ENCODE measurements around the gene MLKL. TPM values are rescaled to one million over a fixed set of nuclear protein-coding genes. Genes with fewer than 3 reads are reported as not detected.

The MLKL gene
- total and polyA plus RNA-seq, 3 experiments from 2014 or later: 13.9 to 17.5 (median 16.1) TPM

DNA sequence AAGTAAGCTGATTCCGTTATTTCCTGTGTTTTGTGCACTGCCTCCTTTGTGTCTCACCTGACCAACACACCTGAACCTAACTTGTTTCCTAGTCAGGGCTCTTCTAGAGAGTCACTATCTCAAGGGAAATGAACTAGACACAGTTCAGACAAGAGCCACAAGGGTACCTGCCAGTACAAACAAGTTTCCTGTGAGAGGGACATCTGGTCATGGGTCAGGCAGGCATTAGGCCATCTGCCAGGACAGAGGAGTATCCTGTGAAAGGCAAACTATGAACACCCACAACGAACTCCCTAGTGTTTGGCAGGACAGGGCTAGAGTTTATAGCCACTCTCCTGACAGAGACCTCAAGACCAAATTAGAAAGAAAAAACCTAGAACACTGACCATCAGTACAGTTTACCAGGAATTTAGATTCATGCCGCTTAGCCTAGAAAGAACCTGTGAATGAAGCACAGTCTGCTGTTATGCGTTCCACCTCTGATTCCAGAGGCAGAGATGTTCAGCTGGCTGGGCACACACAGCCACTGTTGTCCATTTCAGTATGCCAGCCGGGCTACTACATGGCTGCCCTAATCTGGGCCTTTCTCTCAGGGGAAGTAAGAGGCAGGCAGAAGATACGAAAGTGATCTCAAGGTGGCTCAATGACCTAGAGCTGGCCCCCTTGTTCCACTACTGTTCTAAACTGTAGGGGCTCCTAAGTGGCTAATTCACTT is 73.0 kb downstream of the MLKL start:
- H3K27ac Mint-ChIP-seq: peak overlapping the region in 6 of 8 donors; percentile 16 to 80 (median 42)
- H3K4me3 ChIP-seq (ENCODE audit: low read length): no peak overlapping the region
- H3K4me3 Mint-ChIP-seq: no peak overlapping the region
- no peaks in the 10 kb centered on the region for H3K9me3 ChIP-seq (ENCODE audit: low read length)
- peaks cover 61% of the 10 kb centered on the region for H3K36me3 ChIP-seq (ENCODE audit: insufficient read depth, low read length)
- H3K4me1 ChIP-seq (ENCODE audit: insufficient read depth, low read length): no peaks in the 10 kb centered on the region
- no peaks in the 10 kb centered on the region for H3K9me3 Mint-ChIP-seq
- peaks cover 2 to 7% (median 3%) of the 10 kb centered on the region in 3 donors for H3K4me1 Mint-ChIP-seq
- DNase-seq: no peak
- ChIA-PET POLR2A (no interaction called here), CTCF (no interaction called here)
- H3K36me3 Mint-ChIP-seq: peaks cover 4 to 97% (median 20%) of the 10 kb centered on the region in 3 donors
- H3K27me3 Mint-ChIP-seq: no peaks in the 10 kb centered on the region
- no peak overlapping the region for H3K27ac ChIP-seq (ENCODE audit: low read depth, low read length)
- no peaks in the 10 kb centered on the region for H3K27me3 ChIP-seq (ENCODE audit: insufficient read depth, low read length, poor library complexity, severe bottlenecking)

DNA sequence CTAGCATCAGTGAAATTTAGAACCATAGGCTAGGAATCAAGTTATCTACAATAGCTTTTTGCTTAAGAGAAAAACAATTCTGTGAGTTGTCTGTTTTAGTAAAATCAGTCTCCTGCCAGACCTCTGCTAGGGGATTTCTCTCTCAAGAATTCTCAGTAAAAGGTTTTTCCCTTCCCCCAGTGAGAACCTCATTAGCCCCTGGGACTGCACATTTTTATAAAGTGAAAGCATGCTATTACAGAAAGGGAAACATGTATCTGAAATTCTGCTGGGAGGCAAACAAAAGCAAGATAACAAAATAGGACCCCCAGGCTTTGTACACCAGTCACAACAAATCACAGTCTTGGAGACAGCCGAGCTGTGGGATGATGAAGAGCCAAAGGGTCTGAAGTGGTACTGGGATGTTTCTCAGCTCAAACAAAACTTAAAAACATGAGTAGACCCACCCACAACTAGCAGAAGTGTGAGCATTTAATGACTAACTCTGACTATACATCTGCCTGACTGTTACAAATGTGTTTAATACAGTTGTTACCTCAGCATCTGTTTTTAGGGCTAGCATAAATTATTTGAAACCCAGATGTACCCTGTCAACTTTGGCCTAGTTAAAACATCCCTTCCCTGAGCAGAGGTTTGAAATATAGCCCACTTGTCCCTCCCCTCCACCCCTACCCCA is 73.8 kb downstream of the MLKL start:
- H3K4me3 Mint-ChIP-seq: no peak overlapping the region
- H3K4me1 ChIP-seq (ENCODE audit: insufficient read depth, low read length): no peaks in the 10 kb centered on the region

DNA sequence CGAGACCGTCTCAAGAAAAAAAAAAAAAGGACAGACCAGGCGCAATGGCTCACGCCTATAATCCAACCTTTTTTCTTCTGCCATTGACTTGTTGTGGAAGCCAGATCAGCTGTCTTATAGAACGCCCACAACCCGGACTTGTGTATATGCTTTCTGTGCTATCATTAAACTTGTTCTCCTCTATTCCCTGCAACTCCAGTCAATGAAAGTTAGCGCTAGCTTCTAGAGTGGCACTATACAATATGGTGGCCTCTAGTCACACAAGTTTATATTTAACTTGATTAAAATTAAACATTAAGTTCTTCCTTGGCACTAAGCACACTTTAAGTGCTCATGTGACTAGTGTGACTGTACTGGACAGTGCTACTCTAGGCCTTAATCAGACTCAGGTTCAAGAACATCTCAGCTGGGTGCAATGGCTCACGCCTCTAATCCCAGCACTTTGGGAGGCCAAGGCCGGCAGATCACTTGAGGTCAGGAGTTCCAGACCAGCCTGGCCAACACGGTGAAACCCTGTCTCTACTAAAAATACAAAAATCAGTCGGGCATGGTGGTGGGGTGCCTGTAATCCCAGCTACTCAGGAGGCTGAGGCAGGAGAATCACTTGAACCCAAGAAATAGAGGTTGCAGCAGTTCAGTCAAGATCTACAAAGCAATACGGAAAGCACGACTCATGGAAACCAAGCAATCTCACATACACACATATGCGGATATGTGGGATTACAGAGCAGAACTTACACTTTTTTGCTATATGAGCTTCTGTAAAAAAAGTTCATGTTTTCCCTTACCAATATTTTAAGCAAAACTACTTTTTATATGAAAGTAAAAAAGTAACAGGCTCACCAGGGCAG is 74.9 kb downstream of the MLKL start:
- peaks cover 4 to 97% (median 22%) of the 10 kb centered on the region in 3 donors for H3K36me3 Mint-ChIP-seq
- Histone ChIP-seq H3K4me1 (ENCODE audit: insufficient read depth, low read length) (no peaks in the 10 kb centered on the region), H3K36me3 (ENCODE audit: insufficient read depth, low read length) (peaks cover 54% of the 10 kb centered on the region), H3K27me3 (ENCODE audit: insufficient read depth, low read length, poor library complexity, severe bottlenecking) (no peaks in the 10 kb centered on the region), H3K9me3 (ENCODE audit: low read length) (no peaks in the 10 kb centered on the region), H3K27ac (ENCODE audit: low read depth, low read length) (no peak overlapping the region), H3K4me3 (ENCODE audit: low read length) (no peak overlapping the region)
- peaks cover 2 to 7% (median 7%) of the 10 kb centered on the region in 3 donors for H3K4me1 Mint-ChIP-seq
- H3K9me3 Mint-ChIP-seq: no peaks in the 10 kb centered on the region
- no peak overlapping the region for H3K4me3 Mint-ChIP-seq
- ChIA-PET POLR2A (no interaction called here), CTCF (interaction anchor here (0.7 to 2.0 kb wide), 2 partner anchors 14 to 19 kb away, joined by 3 to 6 read pairs; partner anchors contain the start of gene GLG1)
- no peaks in the 10 kb centered on the region for H3K27me3 Mint-ChIP-seq
- H3K27ac Mint-ChIP-seq: peak overlapping the region in 3 of 8 donors; percentile 37 to 74 (median 72)
- no peak for DNase-seq

More for the DNA sequence above, 73.8 kb downstream of the MLKL start:
- no peaks in the 10 kb centered on the region for H3K9me3 Mint-ChIP-seq
- H3K4me1 Mint-ChIP-seq: peaks cover 2 to 7% (median 3%) of the 10 kb centered on the region in 3 donors
- H3K36me3 Mint-ChIP-seq: peaks cover 4 to 97% (median 19%) of the 10 kb centered on the region in 3 donors
- ChIA-PET POLR2A (no interaction called here), CTCF (no interaction called here)
- Histone ChIP-seq H3K27me3 (ENCODE audit: insufficient read depth, low read length, poor library complexity, severe bottlenecking) (no peaks in the 10 kb centered on the region), H3K36me3 (ENCODE audit: insufficient read depth, low read length) (peaks cover 64% of the 10 kb centered on the region), H3K4me3 (ENCODE audit: low read length) (no peak overlapping the region), H3K27ac (ENCODE audit: low read depth, low read length) (no peak overlapping the region), H3K9me3 (ENCODE audit: low read length) (no peaks in the 10 kb centered on the region)
- H3K27ac Mint-ChIP-seq: peak overlapping the region in 5 of 8 donors; percentile 18 to 77 (median 58)
- no peak for DNase-seq
- no peaks in the 10 kb centered on the region for H3K27me3 Mint-ChIP-seq

DNA sequence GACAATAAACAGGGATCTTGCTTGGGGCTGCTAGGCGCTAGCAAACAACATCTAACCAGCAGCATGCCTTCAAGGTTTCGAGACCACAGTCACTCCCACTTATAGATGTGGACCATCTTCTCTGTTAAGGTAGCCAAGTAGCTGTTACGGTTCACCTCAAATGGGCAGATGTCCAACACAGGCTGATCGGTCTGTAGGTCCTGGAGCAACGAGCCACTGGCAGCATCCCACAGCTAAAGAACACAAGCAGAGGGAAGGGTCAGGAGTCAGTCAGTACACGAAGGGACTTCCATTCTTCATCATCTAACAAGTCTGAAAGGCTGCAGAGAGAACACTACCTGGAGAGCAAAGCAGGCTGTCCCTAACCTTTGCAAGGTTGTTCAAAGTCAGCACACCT is 76.8 kb downstream of the MLKL start:
- no peaks in the 10 kb centered on the region for H3K4me1 ChIP-seq (ENCODE audit: insufficient read depth, low read length)
- peaks cover 2 to 7% (median 7%) of the 10 kb centered on the region in 3 donors for H3K4me1 Mint-ChIP-seq
- no peaks in the 10 kb centered on the region for H3K9me3 ChIP-seq (ENCODE audit: low read length)
- H3K9me3 Mint-ChIP-seq: no peaks in the 10 kb centered on the region
- H3K27ac ChIP-seq (ENCODE audit: low read depth, low read length): no peak overlapping the region
- ChIA-PET CTCF (interaction anchor here (0.9 to 2.9 kb wide), 5 partner anchors 9 to 28 kb away, joined by 3 to 8 read pairs (median 4); partner anchors contain the start of gene GLG1), POLR2A (no interaction called here)
- no peak overlapping the region for H3K27ac Mint-ChIP-seq
- H3K4me3 ChIP-seq (ENCODE audit: low read length): no peak overlapping the region
- no peak for DNase-seq
- H3K27me3 ChIP-seq (ENCODE audit: insufficient read depth, low read length, poor library complexity, severe bottlenecking): no peaks in the 10 kb centered on the region
- H3K36me3 ChIP-seq (ENCODE audit: insufficient read depth, low read length): peaks cover 40% of the 10 kb centered on the region
- no peaks in the 10 kb centered on the region for H3K27me3 Mint-ChIP-seq
- H3K36me3 Mint-ChIP-seq: peaks cover 0 to 87% (median 16%) of the 10 kb centered on the region in 3 donors
- H3K4me3 Mint-ChIP-seq: no peak overlapping the region

DNA sequence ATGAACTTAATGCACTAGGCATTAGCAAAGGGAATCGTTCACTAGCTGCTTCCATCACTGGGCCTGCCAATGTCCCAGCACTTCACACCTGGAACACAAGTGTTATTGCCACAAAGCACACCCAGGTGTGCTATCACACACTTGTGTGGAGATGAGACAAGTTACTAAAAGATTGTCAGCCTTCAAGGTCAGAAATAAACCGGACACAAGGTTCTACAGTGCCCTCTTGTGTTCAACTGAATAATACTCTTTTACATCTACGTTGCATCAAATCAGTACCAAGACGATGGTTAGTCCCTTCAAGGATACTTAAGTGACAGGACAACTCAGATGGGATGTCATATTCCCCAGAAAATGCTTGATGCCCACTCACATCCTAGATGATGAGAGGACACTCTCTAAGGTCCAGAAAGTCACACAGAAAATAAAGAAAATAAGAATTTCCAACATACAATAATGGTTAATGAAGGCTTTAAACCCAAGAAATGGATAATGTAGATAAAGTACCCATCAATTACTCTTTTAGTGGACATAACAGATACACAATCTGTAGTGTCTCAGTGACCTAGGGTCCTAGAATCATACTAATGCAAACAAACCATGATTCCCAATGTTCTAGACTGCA is 77.3 kb downstream of the MLKL start:
- Mint-ChIP-seq H3K9me3 (no peaks in the 10 kb centered on the region), H3K27ac (peak overlapping the region in 3 of 8 donors; percentile 0 to 76 (median 41)), H3K36me3 (peaks cover 0 to 83% (median 16%) of the 10 kb centered on the region in 3 donors), H3K27me3 (no peaks in the 10 kb centered on the region), H3K4me1 (peaks cover 2 to 7% (median 7%) of the 10 kb centered on the region in 3 donors), H3K4me3 (no peak overlapping the region)
- H3K36me3 ChIP-seq (ENCODE audit: insufficient read depth, low read length): peaks cover 35% of the 10 kb centered on the region
- no peak overlapping the region for H3K4me3 ChIP-seq (ENCODE audit: low read length)
- no peaks in the 10 kb centered on the region for H3K4me1 ChIP-seq (ENCODE audit: insufficient read depth, low read length)
- peak in 2 of 5 donors; percentile 21 to 41 for DNase-seq
- ChIA-PET POLR2A (interaction anchor here (0.7 kb wide), 1 partner anchor 14 kb away, joined by 3 read pairs; no protein-coding TSS in a partner anchor), CTCF (interaction anchor here (0.8 to 2.9 kb wide), 13 partner anchors 9 to 161 kb away, joined by 3 to 8 read pairs (median 4); partner anchors contain the start of gene GLG1)
- no peaks in the 10 kb centered on the region for H3K27me3 ChIP-seq (ENCODE audit: insufficient read depth, low read length, poor library complexity, severe bottlenecking)
- no peaks in the 10 kb centered on the region for H3K9me3 ChIP-seq (ENCODE audit: low read length)
- H3K27ac ChIP-seq (ENCODE audit: low read depth, low read length): no peak overlapping the region

DNA sequence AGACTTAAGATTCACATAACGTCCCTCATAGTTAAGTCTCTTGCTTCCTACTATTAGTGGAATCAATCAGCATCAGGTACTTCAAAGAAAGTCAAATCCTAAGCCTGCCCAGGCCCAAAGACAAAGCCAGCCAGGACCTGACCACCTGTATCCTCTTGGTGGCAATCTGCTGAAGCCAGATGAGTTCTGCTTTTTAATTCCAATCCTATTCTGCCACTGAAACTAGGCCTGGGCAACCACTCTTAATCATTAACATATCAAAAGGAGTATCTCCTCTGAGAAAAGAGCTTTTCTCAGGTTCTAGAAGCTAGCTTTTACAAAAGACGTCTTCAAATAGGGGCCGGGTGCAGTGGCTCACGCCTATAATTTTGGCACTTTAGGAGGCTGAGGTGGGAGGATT is 78.7 kb downstream of the MLKL start:
- H3K36me3 Mint-ChIP-seq: peaks cover 0 to 76% (median 18%) of the 10 kb centered on the region in 3 donors
- POLR2A ChIA-PET: no interaction called here

More for the DNA sequence above, 78.7 kb downstream of the MLKL start:
- CTCF ChIA-PET: interaction anchor here (0.8 to 2.9 kb wide), 5 partner anchors 8 to 141 kb away, joined by 3 to 8 read pairs (median 4); partner anchors contain the start of gene GLG1
- DNase-seq: no peak
- no peaks in the 10 kb centered on the region for H3K27me3 ChIP-seq (ENCODE audit: insufficient read depth, low read length, poor library complexity, severe bottlenecking)
- no peaks in the 10 kb centered on the region for H3K27me3 Mint-ChIP-seq
- H3K36me3 ChIP-seq (ENCODE audit: insufficient read depth, low read length): peaks cover 25% of the 10 kb centered on the region
- no peaks in the 10 kb centered on the region for H3K9me3 Mint-ChIP-seq
- no peak overlapping the region for H3K27ac ChIP-seq (ENCODE audit: low read depth, low read length)
- no peak overlapping the region for H3K27ac Mint-ChIP-seq
- no peaks in the 10 kb centered on the region for H3K4me1 ChIP-seq (ENCODE audit: insufficient read depth, low read length)
- peaks cover 2 to 11% (median 3%) of the 10 kb centered on the region in 3 donors for H3K4me1 Mint-ChIP-seq
- H3K9me3 ChIP-seq (ENCODE audit: low read length): no peaks in the 10 kb centered on the region
- no peak overlapping the region for H3K4me3 ChIP-seq (ENCODE audit: low read length)
- H3K4me3 Mint-ChIP-seq: no peak overlapping the region
